HG02642 (cell line): ENCODE data around the gene AKAP13.
"Not testable (repeated sequence)": the region's sequence is repeated elsewhere in the genome, so short reads cannot be mapped to it uniquely, and the experiment has no call there.

Experiments
- ATAC-seq: cut with Tn5 transposase; IDR thresholded peaks from one replicate; pipeline ENCODE4 v1.9.1; 2021; ENCODE audit warnings: mild to moderate bottlenecking; ENCODE audit not compliant: unreplicated experiment, poor library complexity

The AKAP13 gene

GRCh38 chr15:85636351-85636750, 255.9 kb downstream of the AKAP13 start:
- no peak for ATAC-seq

DNA sequence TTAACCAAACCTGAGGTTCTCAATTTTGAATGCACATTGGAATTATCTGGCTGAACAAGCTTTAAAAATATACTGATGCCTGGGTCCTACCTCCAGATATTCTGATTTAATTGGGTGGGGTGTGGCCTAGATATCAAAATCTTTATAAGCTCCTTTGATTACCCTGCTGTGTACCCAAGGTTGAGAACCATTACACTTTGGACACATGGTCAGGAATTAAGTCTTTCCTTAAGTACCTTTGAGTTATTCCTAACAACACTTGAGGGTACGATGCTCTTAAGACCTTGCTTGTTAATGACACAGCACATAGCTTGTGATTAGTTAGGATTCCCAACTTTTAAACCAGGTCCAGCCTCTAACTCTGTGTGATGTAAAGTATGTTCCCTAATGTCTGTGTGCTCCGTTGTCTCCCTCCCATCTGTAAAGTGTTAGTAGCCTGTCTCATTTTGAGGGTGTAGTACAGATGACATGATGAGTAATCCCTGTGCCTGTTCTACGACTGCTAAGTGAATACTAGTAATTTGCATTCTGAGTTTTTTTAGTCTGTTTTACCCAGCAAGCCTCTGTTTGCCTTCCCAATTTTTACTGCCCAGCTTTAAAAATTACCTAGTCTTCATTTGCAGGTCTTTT, 259.5 kb downstream of the AKAP13 start:
- no peak for ATAC-seq

DNA sequence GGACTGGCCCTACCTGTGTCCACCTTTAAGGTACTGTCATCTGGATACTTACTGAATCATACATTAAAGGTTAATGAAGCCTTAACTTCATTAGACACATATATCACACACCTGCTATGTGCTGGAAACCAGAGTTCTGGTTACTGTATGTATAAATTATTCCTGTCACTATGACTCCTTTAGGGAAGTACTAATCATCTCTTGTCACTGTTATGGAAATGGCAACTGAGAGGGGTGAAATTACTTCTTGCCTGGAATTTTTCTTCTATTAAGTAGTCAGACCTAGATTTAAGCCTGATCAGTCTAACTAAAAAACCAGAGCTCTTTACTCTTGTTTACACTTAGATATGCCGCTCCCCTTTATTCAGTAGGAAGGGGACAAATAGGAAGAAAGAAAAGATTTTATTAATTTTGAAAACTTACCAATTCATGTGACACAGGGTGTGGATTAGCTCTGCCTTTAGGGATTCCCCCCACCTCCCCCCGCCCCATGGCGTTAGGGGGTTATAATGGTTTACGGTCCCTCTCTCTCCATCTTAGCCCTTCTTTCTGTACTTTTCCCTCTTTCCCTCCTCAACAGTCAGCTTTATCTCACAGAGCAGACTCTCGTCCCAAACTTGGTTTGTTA, 261.8 kb downstream of the AKAP13 start:
- no peak for ATAC-seq

GRCh38 chr15:85642693-85643066, 262.3 kb downstream of the AKAP13 start:
- no peak for ATAC-seq

GRCh38 chr15:85646538-85647091, 266.2 kb downstream of the AKAP13 start:
- ATAC-seq: peak; percentile 59

- no peak for ATAC-seq
Observed at GRCh38 chr15:85649372-85649771, 269.0 kb downstream of the AKAP13 start.

GRCh38 chr15:85651548-85651947, 271.1 kb downstream of the AKAP13 start:
- no peak for ATAC-seq

DNA sequence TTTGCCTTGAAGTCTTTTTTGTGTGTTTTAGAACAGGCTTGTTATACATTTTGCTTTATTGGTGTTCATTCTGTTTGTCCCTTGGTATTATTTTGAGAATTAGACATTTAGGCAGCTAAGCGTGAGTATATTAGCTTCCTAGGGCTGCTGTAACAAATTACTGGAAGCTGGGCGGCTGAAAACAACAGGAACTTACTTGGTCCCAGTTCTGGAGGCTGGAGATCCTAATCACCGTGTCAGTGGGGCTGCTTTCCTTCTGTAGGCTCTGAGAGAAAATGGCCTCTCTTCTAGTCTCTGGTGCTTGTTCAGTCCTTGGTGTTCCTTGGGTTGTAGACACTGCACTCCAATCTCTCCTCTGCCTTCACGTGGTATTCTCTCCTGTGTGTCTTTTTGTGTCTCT, 272.1 kb downstream of the AKAP13 start:
- ATAC-seq: no peak

- ATAC-seq: no peak
Observed at GRCh38 chr15:85657132-85657531, 276.7 kb downstream of the AKAP13 start.

- no peak for ATAC-seq
Observed at GRCh38 chr15:85658816-85659215, 278.4 kb downstream of the AKAP13 start.

DNA sequence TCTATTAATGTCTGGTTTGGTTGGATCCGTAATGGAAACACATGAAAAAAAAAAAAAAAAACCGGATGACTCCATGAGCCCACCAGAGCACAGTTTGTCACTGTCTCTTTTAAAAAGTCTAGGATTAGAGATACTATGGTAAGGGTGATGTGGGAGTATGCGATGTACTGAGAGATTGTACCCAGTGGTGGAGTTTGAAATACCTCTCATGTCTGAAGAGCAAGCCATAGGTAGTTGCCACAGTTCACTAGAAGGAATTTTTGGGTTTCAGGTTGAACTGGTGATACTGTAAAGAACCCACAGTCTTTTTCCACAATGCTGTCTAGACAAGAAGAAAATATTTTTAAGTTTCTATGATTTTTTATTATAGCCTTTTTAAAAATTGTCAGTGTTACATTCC, 281.5 kb downstream of the AKAP13 start:
- ATAC-seq: no peak

GRCh38 chr15:85665677-85666076, 285.3 kb downstream of the AKAP13 start:
- not testable (repeated sequence) for ATAC-seq

DNA sequence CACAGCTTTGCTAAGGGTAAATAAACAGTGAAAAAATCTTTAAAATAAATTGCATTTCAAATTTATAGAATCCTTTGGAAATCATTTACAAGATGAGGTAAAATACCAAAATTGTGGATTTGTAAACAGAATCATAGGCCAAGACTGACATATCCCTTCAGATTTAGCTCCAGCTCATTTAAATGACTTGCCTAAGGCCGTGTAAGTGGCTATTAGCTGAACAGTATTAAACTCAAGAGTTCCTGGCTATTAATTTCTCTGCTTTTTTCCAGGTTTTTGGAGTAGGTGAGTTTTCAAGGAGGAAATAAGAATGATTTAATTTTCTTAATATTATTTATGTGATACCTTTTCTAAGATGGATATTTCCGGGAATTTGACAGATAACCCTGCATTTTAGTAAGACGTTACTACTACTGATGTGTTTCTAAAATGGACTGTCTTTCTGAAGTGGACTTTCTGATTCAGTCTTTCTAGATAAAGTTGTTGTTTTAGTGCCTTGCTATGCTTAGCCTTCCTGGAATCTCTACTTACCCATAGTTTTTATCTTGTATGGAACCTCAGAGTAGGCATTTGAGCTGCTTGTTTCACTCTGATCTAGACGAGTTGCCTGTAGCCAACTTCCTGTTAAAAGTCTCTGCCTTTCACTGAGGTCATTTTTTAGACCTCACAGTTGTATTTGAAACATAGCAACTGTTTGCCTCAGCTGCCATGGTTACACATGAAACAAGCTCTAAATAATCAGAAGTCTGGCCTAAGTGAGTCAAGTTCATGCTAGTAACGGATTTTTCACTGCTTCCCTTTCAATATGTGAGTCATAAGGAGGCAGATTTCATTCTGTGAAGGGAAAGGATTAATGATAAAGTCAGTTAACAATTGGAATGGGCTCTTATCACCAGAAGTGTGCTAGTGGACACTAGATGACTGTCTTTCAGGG, 287.4 kb downstream of the AKAP13 start:
- peak; percentile 91 for ATAC-seq

- no peak for ATAC-seq
Observed at GRCh38 chr15:85671156-85671555, 290.8 kb downstream of the AKAP13 start.

DNA sequence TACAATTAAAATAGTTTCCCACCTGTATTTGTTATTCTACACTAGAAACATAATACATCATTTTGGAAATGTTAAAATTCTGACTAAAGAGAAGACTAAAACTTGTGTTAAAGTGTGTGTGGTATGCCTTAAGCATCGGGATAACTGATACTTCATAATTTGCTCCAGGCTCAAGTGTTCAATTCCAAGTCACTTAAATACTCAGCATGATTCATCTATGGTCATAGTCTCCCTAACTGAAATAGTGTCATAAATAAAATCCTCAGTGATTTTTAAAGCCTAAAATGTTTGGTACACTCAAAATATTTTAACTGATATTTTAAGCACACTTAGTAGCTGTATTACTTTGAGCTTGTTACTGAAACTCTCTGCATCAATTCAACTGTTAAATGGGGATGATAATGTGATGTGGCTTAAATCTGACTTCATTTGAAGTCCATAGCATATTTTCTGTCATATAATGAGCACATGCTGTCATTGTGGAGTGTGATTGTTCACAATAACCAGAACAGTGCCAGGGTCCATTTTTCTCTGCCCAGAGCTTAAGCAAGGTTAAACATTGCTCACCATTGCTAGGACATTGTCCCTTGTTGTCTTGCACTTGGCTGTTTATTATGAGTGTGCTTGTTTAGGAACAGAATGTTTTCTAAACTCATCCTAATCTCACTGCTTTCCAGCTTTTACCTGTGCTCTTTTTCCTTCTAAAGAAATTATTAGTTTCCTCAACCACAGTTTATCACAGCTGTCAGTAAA, 292.1 kb downstream of the AKAP13 start:
- ATAC-seq: no peak

DNA sequence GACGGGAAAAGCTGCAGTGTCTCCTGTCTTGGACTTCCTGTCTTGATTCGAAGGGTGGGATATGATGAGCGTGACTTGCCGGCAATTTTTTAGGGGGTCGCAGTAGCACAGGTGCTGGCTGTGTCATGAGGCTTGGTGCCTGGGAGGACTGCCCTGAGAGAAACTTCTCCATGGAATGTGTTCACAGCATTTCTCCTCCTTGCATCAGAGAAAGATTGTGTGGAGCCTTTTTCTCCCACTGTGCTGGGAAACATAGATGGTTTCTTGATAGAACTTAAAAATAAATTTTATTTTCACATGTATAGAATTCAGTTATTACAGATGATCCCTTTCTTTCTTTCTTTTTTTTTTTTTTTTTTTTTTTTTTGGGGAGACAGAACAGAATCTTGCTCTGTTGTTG, 292.9 kb downstream of the AKAP13 start:
- ATAC-seq: no peak

GRCh38 chr15:85676342-85677098, 296.1 kb downstream of the AKAP13 start:
- ATAC-seq: no peak

DNA sequence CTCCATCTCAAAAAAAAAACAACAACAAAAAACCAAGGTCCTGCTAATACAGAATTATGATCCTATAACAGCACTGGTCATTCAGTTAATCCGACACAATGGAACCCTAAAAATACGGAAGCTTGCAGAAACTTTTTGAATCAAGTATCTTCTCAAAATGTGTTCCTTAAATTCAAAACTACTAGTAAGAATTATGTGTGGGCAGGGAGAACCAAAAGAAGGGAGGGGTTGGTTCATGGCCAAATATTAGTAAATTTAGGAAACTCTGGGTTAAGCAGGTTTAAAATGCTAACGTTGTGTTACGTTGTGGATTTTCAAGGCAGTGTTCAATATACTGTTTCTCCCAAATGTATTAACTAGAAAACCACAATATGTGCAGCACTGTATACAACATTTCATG, 298.8 kb downstream of the AKAP13 start:
- ATAC-seq: no peak

GRCh38 chr15:85681386-85681785, 301.0 kb downstream of the AKAP13 start:
- ATAC-seq: no peak
